Stimulated activated CD4-positive, alpha-beta T cell treated with anti-CD3 and anti-CD28 coated beads, Interleukin-1b, Interleukin-23, amount 100 ng/mL, for 48 hours (primary cell): Measurements from ENCODE around the gene TYRO3.

ENCODE experiments used
- DNase-seq: peaks from one replicate; pipeline ENCODE4 v3.0.0-alpha.2; 2020

Gene TYRO3

DNA sequence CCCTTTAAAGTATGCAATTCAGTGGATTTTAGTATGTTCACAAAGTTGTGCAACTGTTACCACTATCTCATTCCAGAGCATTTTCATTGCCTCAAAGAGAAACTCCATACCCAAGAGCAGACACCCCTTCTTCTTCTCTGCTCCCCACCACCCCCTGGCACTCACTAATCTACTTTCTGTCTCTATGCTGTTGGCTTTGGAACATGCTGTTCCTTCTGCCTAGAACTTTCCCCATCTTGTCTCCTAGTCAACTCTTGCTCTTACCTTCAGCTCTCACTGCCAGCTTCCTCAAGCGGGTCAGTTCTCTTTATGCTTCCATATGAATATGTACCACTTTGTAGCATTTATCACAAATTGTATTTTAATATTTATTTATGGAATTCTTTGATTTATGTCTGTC, 50.1 kb downstream of the TYRO3 start:
- no peak for DNase-seq

DNA sequence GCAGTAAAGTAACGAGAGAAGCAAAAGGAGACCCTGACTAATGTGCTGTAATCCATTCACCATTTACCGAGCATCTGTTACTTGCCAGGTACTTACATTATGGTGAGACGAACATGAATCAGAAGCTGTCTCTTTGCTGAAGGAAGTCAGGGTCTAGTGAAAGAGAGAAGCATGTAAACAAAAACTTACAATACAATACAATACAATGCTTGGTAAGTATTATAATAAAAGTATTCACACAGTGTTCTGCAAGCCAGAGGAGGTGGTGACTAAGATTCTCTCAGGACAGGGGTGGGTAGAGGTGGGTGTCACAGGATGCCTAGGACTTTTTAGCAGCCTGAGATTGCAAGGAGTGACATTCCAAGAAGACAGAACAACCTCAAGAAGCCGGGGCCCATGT, 51.0 kb downstream of the TYRO3 start:
- no peak for DNase-seq

- DNase-seq, result no peak
These were observed 61.7 kb downstream of the TYRO3 start for GRCh38 chr15:41620536-41621199.

DNA sequence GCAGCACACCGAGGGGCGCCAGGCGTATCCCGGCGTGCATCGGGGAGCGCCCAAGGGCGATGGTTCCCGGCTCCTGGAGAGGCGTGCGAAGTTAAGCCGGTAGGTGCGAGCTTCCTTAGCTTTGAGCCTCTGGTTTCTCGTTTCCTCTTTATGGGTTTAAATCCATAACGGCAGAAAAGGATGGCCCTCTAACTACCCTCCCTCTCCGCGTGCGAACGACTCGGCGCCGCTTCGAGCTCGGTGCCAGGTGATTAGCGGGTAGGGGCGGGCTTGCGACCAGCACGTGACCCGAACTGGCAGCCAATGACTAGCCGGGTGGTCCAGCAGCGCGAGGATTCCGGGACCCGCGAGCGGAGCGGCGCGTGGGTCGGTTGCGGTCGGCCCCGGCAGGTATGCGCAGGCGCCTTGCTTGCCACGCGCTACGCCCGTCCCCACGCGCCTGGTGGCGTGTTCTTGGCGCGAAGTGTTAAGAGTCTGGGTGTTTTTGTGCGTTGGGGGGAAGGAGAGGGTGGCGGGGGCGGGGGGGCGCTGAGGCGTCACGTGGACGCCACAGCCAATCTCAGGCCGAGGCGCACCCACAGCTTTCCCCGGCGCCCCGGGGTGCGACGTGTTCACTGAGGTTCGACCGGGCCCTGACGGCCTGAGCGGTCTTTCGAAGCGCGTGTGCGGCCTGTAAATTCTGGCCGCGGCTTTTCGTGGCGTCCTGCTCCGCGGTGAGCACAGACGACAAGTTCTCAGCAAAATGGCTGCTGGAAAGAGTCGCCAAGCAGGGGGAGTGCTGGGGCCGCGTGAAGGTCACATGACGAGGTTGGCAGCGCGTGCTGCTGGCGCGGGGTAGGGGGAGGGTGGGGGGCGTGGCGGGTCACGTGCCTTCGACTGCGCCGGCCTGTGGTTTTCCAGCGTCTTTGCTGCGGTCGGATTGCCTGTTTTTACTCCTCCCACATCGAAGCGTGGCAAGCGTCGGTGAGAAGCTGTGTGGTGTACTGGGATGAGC, 62.5 kb downstream of the TYRO3 start:
- peak; percentile 89 for DNase-seq

DNA sequence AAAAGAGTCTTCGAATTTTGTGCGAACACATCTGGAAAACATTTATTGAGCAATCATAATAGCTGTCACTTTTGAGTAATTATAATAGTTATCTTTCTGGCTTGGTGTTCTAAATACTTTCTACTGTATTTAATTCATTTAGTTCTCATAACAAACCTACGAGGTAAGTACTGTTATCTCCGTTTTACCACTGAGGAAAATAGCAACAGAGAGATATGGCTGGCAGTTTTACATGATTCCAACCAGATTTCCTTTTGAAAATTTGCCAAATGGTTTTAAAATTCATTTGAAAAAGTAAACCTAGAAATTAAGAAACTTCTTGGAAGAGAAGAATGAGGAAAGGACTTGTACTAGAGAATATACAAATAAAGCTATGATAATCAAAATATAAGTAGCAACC, 63.9 kb downstream of the TYRO3 start:
- no peak for DNase-seq

DNA sequence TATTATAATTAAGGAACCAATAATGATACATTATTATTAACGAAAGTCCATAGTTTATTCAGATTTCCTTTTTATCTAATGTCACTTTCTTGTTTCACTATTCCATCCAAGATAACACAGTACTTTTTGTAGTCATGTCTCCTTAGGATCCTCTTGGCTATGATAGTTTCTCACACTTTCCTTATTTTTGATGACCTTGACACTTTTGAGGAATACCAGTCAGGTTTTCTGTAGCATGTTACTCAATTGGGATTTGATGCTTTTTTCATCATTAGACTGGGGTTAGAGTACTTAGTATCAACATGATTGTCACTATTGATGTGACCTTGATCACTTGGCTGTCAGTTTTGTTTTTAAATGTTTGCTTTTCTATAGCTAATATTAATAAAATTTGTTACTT, 68.2 kb downstream of the TYRO3 start:
- DNase-seq, result no peak

- no peak for DNase-seq
These were observed 70.5 kb downstream of the TYRO3 start for GRCh38 chr15:41629463-41629862.

DNA sequence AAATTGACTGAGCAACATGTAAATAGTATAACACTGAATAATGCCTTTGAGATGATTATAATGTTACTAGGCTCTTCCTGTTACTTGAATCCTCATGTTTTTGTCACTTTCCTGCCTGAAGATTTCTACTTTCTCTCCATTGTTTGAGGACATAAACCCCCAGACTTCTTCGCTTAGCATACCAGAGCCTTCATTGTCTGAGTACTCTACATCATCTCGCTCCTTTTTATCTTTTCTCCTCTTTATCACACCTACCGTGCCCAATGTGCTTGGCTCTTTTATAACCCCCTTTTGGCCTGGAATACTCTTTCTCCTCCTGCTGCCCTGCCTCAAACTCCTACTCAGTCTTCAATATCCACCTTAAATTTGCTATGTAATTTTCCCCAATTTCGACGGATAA, 70.9 kb downstream of the TYRO3 start:
- no peak for DNase-seq

- DNase-seq, result no peak
These were observed 71.7 kb downstream of the TYRO3 start for GRCh38 chr15:41630616-41631217.

DNA sequence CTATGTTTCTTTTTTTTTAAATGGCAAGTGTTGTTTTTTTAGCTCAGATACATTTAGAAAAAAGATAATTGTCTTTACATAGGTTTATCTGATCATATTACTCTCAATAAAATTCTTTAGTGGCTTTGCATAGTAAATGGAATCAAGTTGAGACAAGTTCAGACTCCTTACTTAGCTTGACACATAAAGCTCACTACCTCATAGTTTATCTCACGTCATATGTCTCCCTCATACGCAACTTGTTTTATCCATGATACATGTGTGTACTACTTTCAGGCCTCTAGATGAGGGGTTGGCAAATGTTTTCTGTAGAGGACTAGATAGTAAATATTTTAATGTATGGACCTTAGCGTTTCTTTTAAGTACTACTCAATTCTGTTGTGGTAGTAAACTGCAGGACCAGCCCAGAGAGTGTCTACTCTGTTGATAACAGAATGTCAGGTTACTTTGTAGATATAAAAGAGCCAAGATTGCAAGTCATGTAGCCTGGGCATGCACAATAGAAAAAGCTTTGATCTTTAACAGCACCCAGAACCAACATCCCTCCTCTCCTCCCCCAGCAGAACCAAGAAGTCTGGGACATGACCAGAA, 73.0 kb downstream of the TYRO3 start:
- no peak for DNase-seq
